Neural progenitor cell (in vitro differentiated cells): ENCODE measurements around the gene PAQR8. TPM values are rescaled to one million over a fixed set of nuclear protein-coding genes. Genes with fewer than 3 reads are reported as not detected.

Experiments used
- DNase-seq: peaks from one replicate; pipeline ENCODE4 v3.0.0-alpha.2; 2016; ENCODE audit warnings: low spot score
- H2AFZ ChIP-seq: fragments of 200-600 bp; sonication (generic); replicated peaks from 2 replicates; pipeline ENCODE4 v1.6.1; 2016; ENCODE audit warnings: antibody characterized with exemption
- H3F3A ChIP-seq: fragments of 200-600 bp; sonication (generic); 2 replicates; pipeline ENCODE4 v1.6.1; 2016; ENCODE audit warnings: antibody characterized with exemption, low read depth
- H3K27ac ChIP-seq: fragments of 200-600 bp; sonication (generic); 2 replicates; pipeline ENCODE4 v1.5.1; 2016; ENCODE audit warnings: mild to moderate bottlenecking
- H3K27me3 ChIP-seq: fragments of 200-600 bp; sonication (generic); 2 replicates; pipeline ENCODE4 v1.6.1; 2016; ENCODE audit warnings: mild to moderate bottlenecking, moderate library complexity
- H3K36me3 ChIP-seq: fragments of 200-600 bp; sonication (generic); 2 replicates; pipeline ENCODE4 v1.5.1; 2016
- H3K4me1 ChIP-seq: fragments of 200-600 bp; sonication (generic); 2 replicates; pipeline ENCODE4 v1.6.1; 2016; ENCODE audit warnings: mixed run types
- H3K4me2 ChIP-seq: fragments of 200-600 bp; sonication (generic); 2 replicates; pipeline ENCODE4 v1.6.1; 2016
- H3K4me3 ChIP-seq: fragments of 200-600 bp; sonication (generic); 2 replicates; pipeline ENCODE4 v1.5.1; 2016
- H3K79me2 ChIP-seq: fragments of 200-600 bp; sonication (generic); 2 replicates; pipeline ENCODE4 v1.6.1; 2016; ENCODE audit warnings: low read depth
- H3K9ac ChIP-seq: fragments of 200-600 bp; sonication (generic); 2 replicates; pipeline ENCODE4 v1.6.1; 2016
- H3K9me3 ChIP-seq: fragments of 200-600 bp; sonication (generic); 2 replicates; pipeline ENCODE4 v1.5.1; 2016; ENCODE audit warnings: low read depth
- H4K20me1 ChIP-seq: fragments of 200-600 bp; sonication (generic); 2 replicates; pipeline ENCODE4 v1.6.1; 2016; ENCODE audit warnings: low read depth
- H3K27ac Mint-ChIP-seq: 3 replicates; pipeline ENCODE4 v1.8.0; 2021; ENCODE audit warnings: mixed read lengths
- H3K27me3 Mint-ChIP-seq: 2 replicates; pipeline ENCODE4 v1.8.0; 2022; ENCODE audit warnings: low read depth, mild to moderate bottlenecking, inconsistent platforms, moderate library complexity, mixed read lengths; ENCODE audit not compliant: insufficient read depth
- H3K36me3 Mint-ChIP-seq: 3 replicates; pipeline ENCODE4 v1.8.0; 2021; ENCODE audit warnings: mixed read lengths
- H3K4me1 Mint-ChIP-seq: 3 replicates; pipeline ENCODE4 v1.8.0; 2021; ENCODE audit warnings: mixed read lengths
- H3K4me3 Mint-ChIP-seq: 3 replicates; pipeline ENCODE4 v1.8.0; 2021; ENCODE audit warnings: mild to moderate bottlenecking, moderate library complexity, mixed read lengths
- H3K9me3 Mint-ChIP-seq: 3 replicates; pipeline ENCODE4 v1.8.0; 2020; ENCODE audit warnings: mixed read lengths
- CTCF ChIP-seq: fragments of 200-600 bp; sonication (generic); IDR thresholded peaks from 2 replicates; pipeline ENCODE4 v1.5.1; 2017; ENCODE audit warnings: antibody characterized with exemption, mild to moderate bottlenecking
- EZH2 ChIP-seq: fragments of 200-600 bp; sonication (generic); IDR thresholded peaks from 2 replicates; pipeline ENCODE4 v1.6.1; 2017; ENCODE audit warnings: antibody characterized with exemption, mild to moderate bottlenecking, moderate library complexity
- EZH2phosphoT487 ChIP-seq: fragments of 200-600 bp; sonication (generic); IDR thresholded peaks from 2 replicates; pipeline ENCODE4 v1.6.1; 2017; ENCODE audit warnings: antibody characterized with exemption
- total RNA-seq: library from RNA; depleted of rRNA; stranded (reverse); fragments of >200 nt; gene quantifications from 2 replicates; pipeline ENCODE4 v1.2.3, GENCODE V29; 2015; ENCODE audit warnings: low replicate concordance

The PAQR8 gene
- total RNA-seq, 1 donor from 2014 or later = 16.9 TPM

- Histone ChIP-seq H3K4me1 (no peaks in the 10 kb centered on the region), H3K36me3 (no peaks in the 10 kb centered on the region), H4K20me1 (no peaks in the 10 kb centered on the region), H3K4me2 (no peak overlapping the region), H3K4me3 (no peak overlapping the region), H3K9ac (no peak overlapping the region), H2AFZ (no peak overlapping the region), H3K27ac (no peak overlapping the region), H3F3A (no peaks in the 10 kb centered on the region), H3K79me2 (no peaks in the 10 kb centered on the region), H3K9me3 (no peaks in the 10 kb centered on the region), H3K27me3 (no peaks in the 10 kb centered on the region)
- TF ChIP-seq EZH2phosphoT487 (no peak), CTCF (no peak), EZH2 (no peak)
- no peaks in the 10 kb centered on the region for H3K36me3 Mint-ChIP-seq
- H3K9me3 Mint-ChIP-seq = no peaks in the 10 kb centered on the region
- peaks cover 2% of the 10 kb centered on the region for H3K27me3 Mint-ChIP-seq
- no peak overlapping the region for H3K27ac Mint-ChIP-seq
- peaks cover 23% of the 10 kb centered on the region for H3K4me1 Mint-ChIP-seq
- DNase-seq = no peak
- H3K4me3 Mint-ChIP-seq = no peak overlapping the region
These were observed 24.2 kb upstream of the PAQR8 start for GRCh38 chr6:52337633-52338290.

- Histone ChIP-seq H3K4me1 (no peaks in the 10 kb centered on the region), H3K4me3 (no peak overlapping the region), H2AFZ (no peak overlapping the region), H3K4me2 (no peak overlapping the region), H3K79me2 (no peaks in the 10 kb centered on the region), H3K36me3 (no peaks in the 10 kb centered on the region), H4K20me1 (no peaks in the 10 kb centered on the region), H3K27ac (no peak overlapping the region), H3K9me3 (no peaks in the 10 kb centered on the region), H3K9ac (no peak overlapping the region), H3K27me3 (no peaks in the 10 kb centered on the region), H3F3A (no peaks in the 10 kb centered on the region)
- H3K36me3 Mint-ChIP-seq = no peaks in the 10 kb centered on the region
- H3K27me3 Mint-ChIP-seq = peaks cover 7% of the 10 kb centered on the region
- no peak overlapping the region for H3K27ac Mint-ChIP-seq
- no peaks in the 10 kb centered on the region for H3K9me3 Mint-ChIP-seq
- DNase-seq = no peak
- peaks cover 3% of the 10 kb centered on the region for H3K4me1 Mint-ChIP-seq
- TF ChIP-seq CTCF = no peak
- TF ChIP-seq EZH2 = no peak
- TF ChIP-seq EZH2phosphoT487 = no peak
- H3K4me3 Mint-ChIP-seq = no peak overlapping the region
These were observed 21.4 kb upstream of the PAQR8 start for GRCh38 chr6:52340603-52340880.

GRCh38 chr6:52341561-52342260, 20.2 kb upstream of the PAQR8 start:
- Mint-ChIP-seq H3K27ac (no peak overlapping the region), H3K4me1 (peaks cover 3% of the 10 kb centered on the region)

More at GRCh38 chr6:52341561-52342260, 20.2 kb upstream of the PAQR8 start:
- Mint-ChIP-seq H3K36me3 (no peaks in the 10 kb centered on the region), H3K4me3 (no peak overlapping the region), H3K9me3 (no peaks in the 10 kb centered on the region), H3K27me3 (peaks cover 7% of the 10 kb centered on the region)
- DNase-seq = no peak
- no peak overlapping the region for H3K4me2 ChIP-seq
- H3K27ac ChIP-seq = no peak overlapping the region
- no peaks in the 10 kb centered on the region for H4K20me1 ChIP-seq
- no peak overlapping the region for H3K9ac ChIP-seq
- H3K36me3 ChIP-seq = no peaks in the 10 kb centered on the region
- no peaks in the 10 kb centered on the region for H3F3A ChIP-seq
- no peaks in the 10 kb centered on the region for H3K9me3 ChIP-seq
- no peak overlapping the region for H3K4me3 ChIP-seq
- no peaks in the 10 kb centered on the region for H3K4me1 ChIP-seq
- H2AFZ ChIP-seq = no peak overlapping the region
- TF ChIP-seq CTCF (no peak), EZH2phosphoT487 (no peak), EZH2 (no peak)
- no peaks in the 10 kb centered on the region for H3K27me3 ChIP-seq
- no peaks in the 10 kb centered on the region for H3K79me2 ChIP-seq
